ENCODE results near the gene SRD5A1. TPM values are rescaled to one million over a fixed set of nuclear protein-coding genes. Genes with fewer than 3 reads are reported as not detected.

SRD5A1 gene
- total and polyA plus RNA-seq, 8 donors: 3.0 to 8.2 (median 6.5) TPM

GRCh38 chr5:6723122-6723815 is 90.0 kb downstream of the SRD5A1 start:
- Histone ChIP-seq H3K4me1 (peaks cover 0 to 20% (median 9%) of the 10 kb centered on the region in 3 donors), H3K27me3 (no peaks in the 10 kb centered on the region), H3K27ac (peak overlapping the region in 1 of 4 donors; percentile 17), H3K9me3 (no peaks in the 10 kb centered on the region), H3K36me3 (no peaks in the 10 kb centered on the region), H3K4me3 (no peak overlapping the region)
- DNase-seq: no peak
- peak in 3 of 4 donors; percentile 56 to 66 (median 63) for ATAC-seq
- intact Hi-C loops (cut with DNase I): no loop called here
- WGBS, 2 donors: 43 to 48% methylated on average over 14 of the region's 14 CpGs
- no peak for FAIRE-seq
- TF ChIP-seq CTCF (IDR thresholded peaks at IDR 0.05): no peak

GRCh38 chr5:6723816-6724300 is 90.6 kb downstream of the SRD5A1 start:
- Histone ChIP-seq H3K4me3 (no peak overlapping the region), H3K36me3 (no peaks in the 10 kb centered on the region), H3K4me1 (peaks cover 0 to 20% (median 9%) of the 10 kb centered on the region in 3 donors), H3K27me3 (no peaks in the 10 kb centered on the region), H3K27ac (no peak overlapping the region), H3K9me3 (no peaks in the 10 kb centered on the region)
- FAIRE-seq (no peak), DNase-seq (no peak), ATAC-seq (no peak)
- intact Hi-C loops (cut with DNase I): no loop called here
- no peak for TF ChIP-seq CTCF (IDR thresholded peaks at IDR 0.05)
- WGBS, 2 donors: 89 to 95% methylated on average over 12 of the region's 12 CpGs

Other genes starting within 250 kb of the SRD5A1 start
- under 1 TPM; 0.13 to 0.81 (median 0.46) TPM for gene UBE2QL1, start 184.6 kb upstream of the SRD5A1 start, total RNA-seq
- gene UBE2QL1, start 184.6 kb upstream of the SRD5A1 start, polyA plus RNA-seq: 1 to 10 TPM in 1 of 2 donors, under 1 TPM in 1; 0.72 to 2.4 TPM
- 10 to 100 TPM; 15.6 to 25.2 (median 19.4) TPM for gene NSUN2, start 396 bp upstream of the SRD5A1 start, total RNA-seq
- gene NSUN2, start 396 bp upstream of the SRD5A1 start, polyA plus RNA-seq: 10 to 100 TPM; 23.6 to 56.4 TPM
- gene TENT4A, start 80.0 kb downstream of the SRD5A1 start, total RNA-seq: 10 to 100 TPM in 1 of 6 donors, 1 to 10 TPM in 5; 7.0 to 13.5 (median 8.5) TPM
- 10 to 100 TPM in 1 of 2 donors, 1 to 10 TPM in 1; 8.3 to 13.6 TPM for gene TENT4A, start 80.0 kb downstream of the SRD5A1 start, polyA plus RNA-seq

Data from pancreas (tissue), 10 donors.